Right cardiac atrium (tissue), 5 donors: ENCODE results near the gene CALY. TPM values are rescaled to one million over a fixed set of nuclear protein-coding genes. Genes with fewer than 3 reads are reported as not detected.

ENCODE experiments used
- ATAC-seq, 2 donors: fragments of 200-7000 bp; cut with Tn5 transposase; one replicate each; pipeline versions ENCODE4 v1.8.0 to v1.9.1; 2020; ENCODE audit warnings: moderate library complexity in 2 of 2, mild to moderate bottlenecking in 1 of 2
- DNase-seq, 3 donors: peaks; one replicate each; pipeline ENCODE4 v3.0.0-alpha.2; 2020
- H3K27ac ChIP-seq: one replicate; pipeline ENCODE4 v1.5.1; 2013; ENCODE audit warnings: mild to moderate bottlenecking, low read length, control low read depth, moderate library complexity
- H3K27me3 ChIP-seq: one replicate; pipeline ENCODE4 v1.6.1; 2013; ENCODE audit not compliant: control insufficient read depth, insufficient read depth
- H3K4me1 ChIP-seq: one replicate; pipeline ENCODE4 v1.6.1; 2013; ENCODE audit warnings: low read length; ENCODE audit not compliant: control insufficient read depth, insufficient read depth
- H3K4me3 ChIP-seq: one replicate; pipeline ENCODE4 v1.5.1; 2013; ENCODE audit warnings: low read length, control low read depth
- H3K9me3 ChIP-seq: one replicate; pipeline ENCODE4 v1.6.1; 2013; ENCODE audit warnings: low read length; ENCODE audit not compliant: control insufficient read depth
- WGBS: extraction: QIAGEN DNeasy Blood & Tissue Kit; methylation state at CpG from one replicate; pipeline ENCODE4 v1.1.7; 2013; 5-methylcytosine and 5-hydroxymethylcytosine counted together
- intact Hi-C, 4 donors: fragments of 100-400 bp; cut with DNase I; formaldehyde crosslinking; loops; one replicate each; pipeline versions ENCODE4 v1.11.0 to v1.14.0; 2022 to 2023
- polyA plus RNA-seq: library from polyadenylated mRNA; stranded (reverse); fragments of 200-250 nt; gene quantifications from one replicate; pipeline ENCODE4 v1.2.3, GENCODE V29; 2013
- total RNA-seq, 4 donors: library from RNA; stranded (reverse); fragmentation: NEBNext Ultra II Directional; extraction: Animal tissue kit (Norgen Biotek cat#: 25700); gene quantifications; one replicate each; pipeline ENCODE4 v1.2.1, GENCODE V29; 2021
- donor health status: healthy with polysubstance abuse.
- donor health status: DM: no; HTN: yes; CAD: no.
- donor health status: DM: no; HTN: no; CAD: no.
- donor health status: DM: no; HTN: yes; CAD: no; lungs with severe emphysema.
- donor health status: DM: yes; HTN: yes; CAD: no.

Gene CALY
- total and polyA plus RNA-seq, 5 donors: 0.18 TPM; not detected in 4

GRCh38 chr10:133281628-133282372 lies 54.9 kb downstream of the CALY start:
- intact Hi-C loops: no loop called here
- Histone ChIP-seq H3K4me1 (no peaks in the 10 kb centered on the region), H3K4me3 (no peak overlapping the region), H3K27me3 (no peaks in the 10 kb centered on the region), H3K27ac (no peak overlapping the region), H3K9me3 (no peaks in the 10 kb centered on the region)
- DNase-seq (peak in 1 of 3 donors; percentile 40), ATAC-seq (no peak)
- 92% methylated on average over 38 of the region's 38 CpGs for WGBS

- DNase-seq (no peak), ATAC-seq (no peak)
- H3K27ac ChIP-seq: no peak overlapping the region
- H3K27me3 ChIP-seq: no peaks in the 10 kb centered on the region
- H3K9me3 ChIP-seq: no peaks in the 10 kb centered on the region
- WGBS: 95% methylated on average over 15 of the region's 15 CpGs
- H3K4me3 ChIP-seq: no peak overlapping the region
- intact Hi-C loops: no loop called here
- no peaks in the 10 kb centered on the region for H3K4me1 ChIP-seq
These were observed 55.6 kb downstream of the CALY start for GRCh38 chr10:133281084-133281483.

GRCh38 chr10:133280391-133281059 lies 56.2 kb downstream of the CALY start:
- Histone ChIP-seq H3K9me3 (no peaks in the 10 kb centered on the region), H3K27ac (no peak overlapping the region), H3K4me3 (no peak overlapping the region), H3K27me3 (no peaks in the 10 kb centered on the region), H3K4me1 (no peaks in the 10 kb centered on the region)
- DNase-seq (peak in 1 of 3 donors; percentile 54), ATAC-seq (no peak)
- 96% methylated on average over 10 of the region's 10 CpGs for WGBS
- intact Hi-C loops: no loop called here

GRCh38 chr10:133279326-133280226 lies 57.1 kb downstream of the CALY start:
- H3K4me1 ChIP-seq: no peaks in the 10 kb centered on the region
- ATAC-seq (no peak), DNase-seq (peak in 1 of 3 donors; percentile 47)
- H3K9me3 ChIP-seq: no peaks in the 10 kb centered on the region
- no peak overlapping the region for H3K27ac ChIP-seq
- 78% methylated on average over 24 of the region's 24 CpGs for WGBS
- H3K4me3 ChIP-seq: no peak overlapping the region
- H3K27me3 ChIP-seq: no peaks in the 10 kb centered on the region
- intact Hi-C loops: no loop called here

- intact Hi-C loops: no loop called here
- DNase-seq: peak in 2 of 3 donors; percentile 74 to 80
- Histone ChIP-seq H3K27ac (no peak overlapping the region), H3K4me1 (no peaks in the 10 kb centered on the region), H3K4me3 (no peak overlapping the region), H3K9me3 (no peaks in the 10 kb centered on the region), H3K27me3 (no peaks in the 10 kb centered on the region)
- WGBS: 65% methylated on average over 19 of the region's 19 CpGs
- peak; percentile 10 to 22 for ATAC-seq
These were observed 58.0 kb downstream of the CALY start for GRCh38 chr10:133278577-133279265.

- 71% methylated on average over 12 of the region's 12 CpGs for WGBS
- no peak overlapping the region for H3K4me3 ChIP-seq
- no peaks in the 10 kb centered on the region for H3K4me1 ChIP-seq
- DNase-seq (peak in 2 of 3 donors; percentile 22 to 53), ATAC-seq (no peak)
- intact Hi-C loops: no loop called here
- no peak overlapping the region for H3K27ac ChIP-seq
- no peaks in the 10 kb centered on the region for H3K9me3 ChIP-seq
- no peaks in the 10 kb centered on the region for H3K27me3 ChIP-seq
These were observed 58.6 kb downstream of the CALY start for GRCh38 chr10:133277993-133278576.

- DNase-seq: peak; percentile 15 to 59 (median 54)
- Histone ChIP-seq H3K4me3 (no peak overlapping the region), H3K27ac (no peak overlapping the region), H3K4me1 (no peaks in the 10 kb centered on the region), H3K9me3 (no peaks in the 10 kb centered on the region), H3K27me3 (no peaks in the 10 kb centered on the region)
- intact Hi-C loops: no loop called here
- 63% methylated on average over 25 of the region's 25 CpGs for WGBS
- ATAC-seq: no peak
These were observed 59.3 kb downstream of the CALY start for GRCh38 chr10:133277277-133277992.

GRCh38 chr10:133276435-133277201 lies 60.1 kb downstream of the CALY start, which contains the start of gene ADAM8:
ADAM8 (minus strand) TSS chr10:133276868; CDS start chr10:133276817, 51 bp downstream.
- no peak within 1 kb of the TSS for H3K4me3 ChIP-seq

GRCh38 chr10:133276100-133276434 lies 60.6 kb downstream of the CALY start:
- H3K9me3 ChIP-seq: no peaks in the 10 kb centered on the region
- no peaks in the 10 kb centered on the region for H3K27me3 ChIP-seq
- whole genome bisulfite sequencing: 30% methylated on average over 6 of the region's 6 CpGs
- H3K4me3 ChIP-seq: no peak overlapping the region
- ATAC-seq: no peak
- no peak overlapping the region for H3K27ac ChIP-seq
- DNase-seq: peak in 1 of 3 donors; percentile 41
- intact Hi-C loops: no loop called here
- H3K4me1 ChIP-seq: no peaks in the 10 kb centered on the region

More at GRCh38 chr10:133276435-133277201, 60.1 kb downstream of the CALY start, which contains the start of gene ADAM8:
- Histone ChIP-seq H3K27ac (no peak within 1 kb of the TSS), H3K4me1 (no peaks in the 10 kb centered on the region), H3K9me3 (no peaks in the 10 kb centered on the region), H3K27me3 (no peaks in the 10 kb centered on the region)
- 6% methylated on average over 63 of the region's 63 CpGs for WGBS
- DNase-seq (peak in 2 of 3 donors; percentile 72 to 75), ATAC-seq (no peak)
- intact Hi-C loops: no loop called here
